SK-N-SH (cell line): Measurements from ENCODE around the gene DSE. TPM values are rescaled to one million over a fixed set of nuclear protein-coding genes. Genes with fewer than 3 reads are reported as not detected.

Experiments used
- CTCF ChIA-PET: fragments of 300-600, 350-600 bp; formaldehyde crosslinking; extraction: SDS; loops from one replicate; lab custom pipeline; 2021; lab: Yijun Ruan, JAX
- POLR2A ChIA-PET: fragments of 350-600 bp; sonication (Branson Sonifier 250); formaldehyde crosslinking; extraction: SDS; loops from one replicate; lab custom pipeline; 2020; ENCODE audit warnings: antibody characterized with exemption, inconsistent platforms; lab: Yijun Ruan, JAX
- DNase-seq: peaks from one replicate; pipeline ENCODE4 v3.0.0; 2012
- H2AFZ ChIP-seq: fragments of 200-600 bp; sonication (generic); 2 replicates; pipeline ENCODE4 v1.8.1; 2016; ENCODE audit warnings: antibody characterized with exemption, mild to moderate bottlenecking, low read depth
- H3F3A ChIP-seq: fragments of 200-600 bp; sonication (generic); replicated peaks from 2 replicates; pipeline ENCODE3; 2016; ENCODE audit warnings: antibody characterized with exemption, mild to moderate bottlenecking; ENCODE audit not compliant: insufficient read depth
- H3K27ac ChIP-seq, 2 experiments: fragments of 200-500 bp in 1 of 2; fragments of 200-600 bp in 1 of 2; sonication (Bioruptor generic) in 1 of 2; sonication (generic), shearing (Covaris generic) in 1 of 2; 2 replicates each; pipeline versions ENCODE4 v1.5.1 to v1.6.1; 2014 to 2016; ENCODE audit warnings: low read depth in 2 of 2, inconsistent platforms in 1 of 2, low read length in 1 of 2, mild to moderate bottlenecking in 1 of 2, mixed read lengths in 1 of 2
- H3K27me3 ChIP-seq: fragments of 200-600 bp; sonication (generic), shearing (Covaris generic); 2 replicates; pipeline ENCODE4 v1.6.1; 2016; ENCODE audit warnings: mixed run types; ENCODE audit not compliant: insufficient read depth
- H3K36me3 ChIP-seq, 2 experiments: fragments of 200-500 bp in 1 of 2; fragments of 200-600 bp in 1 of 2; sonication (Bioruptor generic) in 1 of 2; sonication (generic) in 1 of 2; replicated peaks in 1 of 2; 2 replicates each; pipeline versions ENCODE3 to v1.5.1; 2014 to 2016; ENCODE audit warnings: low read length in 1 of 2, mild to moderate bottlenecking in 1 of 2; ENCODE audit not compliant: insufficient read depth in 2 of 2, control insufficient read depth in 1 of 2
- H3K4me1 ChIP-seq, 2 experiments: fragments of 200-500 bp in 1 of 2; fragments of 200-600 bp in 1 of 2; sonication (Bioruptor generic) in 1 of 2; sonication (generic), shearing (Covaris generic) in 1 of 2; 2 replicates each; pipeline versions ENCODE4 v1.5.1 to v1.6.1; 2014 to 2016; ENCODE audit warnings: low read depth in 1 of 2, low read length in 1 of 2, mixed run types in 1 of 2; ENCODE audit not compliant: insufficient read depth in 2 of 2, control insufficient read depth in 1 of 2
- H3K4me2 ChIP-seq: fragments of 200-600 bp; sonication (generic), shearing (Covaris generic); 2 replicates; pipeline ENCODE4 v1.6.1; 2017; ENCODE audit warnings: mixed run types
- H3K4me3 ChIP-seq, 2 experiments: fragments of 200-500 bp in 1 of 2; fragments of 200-600 bp in 1 of 2; sonication (Bioruptor generic) in 1 of 2; sonication (generic), shearing (Covaris generic) in 1 of 2; 2 replicates each; pipeline versions ENCODE4 v1.5.1 to v1.8.1; 2014 to 2016; ENCODE audit warnings: low read depth in 2 of 2, inconsistent platforms in 1 of 2, low read length in 1 of 2, mild to moderate bottlenecking in 1 of 2, mixed read lengths in 1 of 2, moderate library complexity in 1 of 2
- H3K79me2 ChIP-seq: fragments of 200-600 bp; sonication (generic); 2 replicates; pipeline ENCODE4 v1.8.1; 2017; ENCODE audit warnings: mild to moderate bottlenecking; ENCODE audit not compliant: insufficient read depth
- H3K9ac ChIP-seq: fragments of 200-600 bp; sonication (generic); 2 replicates; pipeline ENCODE4 v1.6.1; 2017; ENCODE audit warnings: mixed run types
- H3K9me2 ChIP-seq: fragments of 200-600 bp; sonication (generic); 2 replicates; pipeline ENCODE4 v1.6.1; 2017; ENCODE audit warnings: mixed run types
- H3K9me3 ChIP-seq: fragments of 200-600 bp; sonication (generic); 2 replicates; pipeline ENCODE4 v1.6.1; 2017; ENCODE audit warnings: mixed run types, mild to moderate bottlenecking, moderate library complexity
- H4K20me1 ChIP-seq: fragments of 200-600 bp; sonication (generic); 2 replicates; pipeline ENCODE4 v1.6.1; 2017; ENCODE audit warnings: mild to moderate bottlenecking, mixed run types; ENCODE audit not compliant: insufficient read depth
- CHD2 ChIP-seq: fragments of 150-350 bp; IDR thresholded peaks from 2 replicates; pipeline ENCODE4 v1.6.1; 2018; ENCODE audit warnings: low read length; ENCODE audit not compliant: partially characterized antibody
- CTCF ChIP-seq: fragments of 200-600 bp; sonication (generic); IDR thresholded peaks from 2 replicates; pipeline ENCODE4 v1.6.1; 2017; ENCODE audit warnings: antibody characterized with exemption, mild to moderate bottlenecking, moderate library complexity
- EZH2phosphoT487 ChIP-seq: fragments of 200-600 bp; sonication (generic); IDR thresholded peaks from 2 replicates; pipeline ENCODE4 v1.6.1; 2017; ENCODE audit warnings: low read depth, mixed run types, mild to moderate bottlenecking, antibody characterized with exemption, moderate library complexity, borderline replicate concordance
- FOXJ3 ChIP-seq: sonication (generic); formaldehyde crosslinking; IDR thresholded peaks from 2 replicates; pipeline ENCODE4 v1.5.1; 2020; ENCODE audit warnings: mild to moderate bottlenecking, missing genetic modification reagents
- FOXM1 ChIP-seq: IDR thresholded peaks from 2 replicates; pipeline ENCODE4 v1.4.0; 2012; ENCODE audit warnings: low read depth, mild to moderate bottlenecking
- RAD21 ChIP-seq: IDR thresholded peaks from 2 replicates; pipeline ENCODE4 v1.6.1; 2012; ENCODE audit warnings: mild to moderate bottlenecking, low read length
- RFX5 ChIP-seq: IDR thresholded peaks from 2 replicates; pipeline ENCODE4 v1.6.1; 2012; ENCODE audit warnings: mild to moderate bottlenecking, improper control_type of control experiment, low read length
- RXRA ChIP-seq: IDR thresholded peaks from 2 replicates; pipeline ENCODE4 v1.4.0; 2012; ENCODE audit warnings: low read depth, mild to moderate bottlenecking, borderline replicate concordance
- SMC3 ChIP-seq: IDR thresholded peaks from 2 replicates; pipeline ENCODE4 v1.6.1; 2012; ENCODE audit warnings: low read depth, low read length, improper control_type of control experiment
- TAF1 ChIP-seq: IDR thresholded peaks from 2 replicates; pipeline ENCODE4 v1.6.1; 2012; ENCODE audit warnings: low read depth, mild to moderate bottlenecking, low read length, moderate library complexity, borderline replicate concordance
- WGBS: methylation state at CpG from one replicate; pipeline ENCODE4 v1.1.6; 2017; ENCODE audit warnings: low lambda C conversion rate; 5-methylcytosine and 5-hydroxymethylcytosine counted together
- polyA plus RNA-seq, 3 experiments: library from polyadenylated mRNA; depleted of rRNA; stranded (reverse); fragments of >200 nt; gene quantifications; 2 replicates each; pipeline ENCODE4 v1.2.3, GENCODE V29; 2012
- TF ChIP-seq, protein P1 (sequence below): IDR thresholded peaks from 2 replicates; pipeline ENCODE4 v1.4.0; 2012; ENCODE audit warnings: low read depth, borderline replicate concordance
- TF ChIP-seq, protein P2 (sequence below): IDR thresholded peaks from 2 replicates; pipeline ENCODE4; 2012

DSE gene
- polyA plus RNA-seq, 1 of the 3 experiments (the other 2 are of a cell fraction): 12.7 TPM

DNA sequence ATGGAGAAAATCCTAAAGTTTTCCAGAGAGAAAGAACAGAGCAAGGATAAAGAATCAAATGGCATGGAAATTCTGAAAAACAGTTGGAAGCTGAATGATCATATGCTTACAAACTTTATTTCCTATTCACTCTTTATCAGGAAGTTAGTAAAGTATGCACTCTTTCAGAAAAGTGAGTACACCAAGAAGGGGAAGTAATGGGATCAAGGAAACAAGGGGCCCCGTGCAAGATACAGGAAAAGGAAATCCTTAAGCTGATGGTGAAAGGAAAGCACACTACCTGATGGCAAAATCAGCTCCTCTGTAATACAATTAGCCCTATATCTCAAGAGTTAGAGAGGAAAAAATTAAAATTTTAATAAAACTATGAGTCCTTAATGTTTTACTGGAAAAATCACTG is 104.4 kb downstream of the DSE start (continued):
- TF ChIP-seq, protein P1, sequence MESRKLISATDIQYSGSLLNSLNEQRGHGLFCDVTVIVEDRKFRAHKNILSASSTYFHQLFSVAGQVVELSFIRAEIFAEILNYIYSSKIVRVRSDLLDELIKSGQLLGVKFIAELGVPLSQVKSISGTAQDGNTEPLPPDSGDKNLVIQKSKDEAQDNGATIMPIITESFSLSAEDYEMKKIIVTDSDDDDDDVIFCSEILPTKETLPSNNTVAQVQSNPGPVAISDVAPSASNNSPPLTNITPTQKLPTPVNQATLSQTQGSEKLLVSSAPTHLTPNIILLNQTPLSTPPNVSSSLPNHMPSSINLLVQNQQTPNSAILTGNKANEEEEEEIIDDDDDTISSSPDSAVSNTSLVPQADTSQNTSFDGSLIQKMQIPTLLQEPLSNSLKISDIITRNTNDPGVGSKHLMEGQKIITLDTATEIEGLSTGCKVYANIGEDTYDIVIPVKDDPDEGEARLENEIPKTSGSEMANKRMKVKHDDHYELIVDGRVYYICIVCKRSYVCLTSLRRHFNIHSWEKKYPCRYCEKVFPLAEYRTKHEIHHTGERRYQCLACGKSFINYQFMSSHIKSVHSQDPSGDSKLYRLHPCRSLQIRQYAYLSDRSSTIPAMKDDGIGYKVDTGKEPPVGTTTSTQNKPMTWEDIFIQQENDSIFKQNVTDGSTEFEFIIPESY: no peak

- Histone ChIP-seq H3K9me3 (no peaks in the 10 kb centered on the region), H3K4me2 (no peak overlapping the region), H4K20me1 (no peaks in the 10 kb centered on the region), H3K9ac (no peak overlapping the region), H3K36me3 (no peaks in the 10 kb centered on the region), H3K27ac (no peak overlapping the region), H3K9me2 (no peaks in the 10 kb centered on the region), H3K4me3 (no peak overlapping the region), H2AFZ (no peak overlapping the region), H3K4me1 (peaks cover 0 to 6% of the 10 kb centered on the region in 2 experiments; a peak in 1 of 4 replicates)
- WGBS: 85% methylated on average over 5 of the region's 5 CpGs
- ChIA-PET POLR2A (no interaction called here), CTCF (no interaction called here)
- no peak for DNase-seq
- TF ChIP-seq RXRA: no peak
- no peak for TF ChIP-seq RAD21
- no peak for TF ChIP-seq SMC3
- TF ChIP-seq, all 33 proteins: peak for 0
- no peaks in the 10 kb centered on the region for H3K79me2 ChIP-seq
- no peaks in the 10 kb centered on the region for H3F3A ChIP-seq
- no peaks in the 10 kb centered on the region for H3K27me3 ChIP-seq
Measured at GRCh38 chr6:116476002-116476678, 105.4 kb downstream of the DSE start.

- no peaks in the 10 kb centered on the region; a peak in 1 of 4 replicates for H3K4me1 ChIP-seq
- DNase-seq: no peak
- H4K20me1 ChIP-seq: no peaks in the 10 kb centered on the region
- H3K9ac ChIP-seq: no peak overlapping the region
- no peak overlapping the region for H3K4me3 ChIP-seq
- 22% methylated on average over 1 of the region's 1 CpG for WGBS
- POLR2A ChIA-PET: no interaction called here
- H3K4me2 ChIP-seq: no peak overlapping the region
- H3F3A ChIP-seq: no peaks in the 10 kb centered on the region
- no peak overlapping the region for H3K27ac ChIP-seq
- CTCF ChIA-PET: no interaction called here
- H3K36me3 ChIP-seq: no peaks in the 10 kb centered on the region
- H3K79me2 ChIP-seq: no peaks in the 10 kb centered on the region
- H3K27me3 ChIP-seq: no peaks in the 10 kb centered on the region
- H3K9me2 ChIP-seq: no peaks in the 10 kb centered on the region
- H2AFZ ChIP-seq: no peak overlapping the region
- TF ChIP-seq FOXJ3 (no peak), CHD2 (no peak), RFX5 (no peak), TAF1 (no peak), FOXM1 (no peak), CTCF (no peak), EZH2phosphoT487 (no peak)
- TF ChIP-seq, protein P2, sequence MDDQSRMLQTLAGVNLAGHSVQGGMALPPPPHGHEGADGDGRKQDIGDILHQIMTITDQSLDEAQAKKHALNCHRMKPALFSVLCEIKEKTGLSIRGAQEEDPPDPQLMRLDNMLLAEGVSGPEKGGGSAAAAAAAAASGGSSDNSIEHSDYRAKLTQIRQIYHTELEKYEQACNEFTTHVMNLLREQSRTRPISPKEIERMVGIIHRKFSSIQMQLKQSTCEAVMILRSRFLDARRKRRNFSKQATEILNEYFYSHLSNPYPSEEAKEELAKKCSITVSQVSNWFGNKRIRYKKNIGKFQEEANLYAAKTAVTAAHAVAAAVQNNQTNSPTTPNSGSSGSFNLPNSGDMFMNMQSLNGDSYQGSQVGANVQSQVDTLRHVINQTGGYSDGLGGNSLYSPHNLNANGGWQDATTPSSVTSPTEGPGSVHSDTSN: no peak
- no peaks in the 10 kb centered on the region for H3K9me3 ChIP-seq
Measured at GRCh38 chr6:116482780-116483179, 112.0 kb downstream of the DSE start.
